ACHN (cell line): ENCODE data around the gene ZCCHC14.
"Not testable (repeated sequence)": the region's sequence is repeated elsewhere in the genome, so short reads cannot be mapped to it uniquely, and the experiment has no call there.

ENCODE experiments used
- DNase-seq: peaks from one replicate; pipeline ENCODE4 v3.0.0-alpha.2; 2015
- in situ Hi-C: cut with HindIII; loops from 2 replicates; pipeline ENCODE4 v1.10.0; 2017; ENCODE audit warnings: low sequenced_read_pairs, low pct_ligation_motif_present, low pct_unique_long_range_greater_than_20kb

ZCCHC14 gene

DNA sequence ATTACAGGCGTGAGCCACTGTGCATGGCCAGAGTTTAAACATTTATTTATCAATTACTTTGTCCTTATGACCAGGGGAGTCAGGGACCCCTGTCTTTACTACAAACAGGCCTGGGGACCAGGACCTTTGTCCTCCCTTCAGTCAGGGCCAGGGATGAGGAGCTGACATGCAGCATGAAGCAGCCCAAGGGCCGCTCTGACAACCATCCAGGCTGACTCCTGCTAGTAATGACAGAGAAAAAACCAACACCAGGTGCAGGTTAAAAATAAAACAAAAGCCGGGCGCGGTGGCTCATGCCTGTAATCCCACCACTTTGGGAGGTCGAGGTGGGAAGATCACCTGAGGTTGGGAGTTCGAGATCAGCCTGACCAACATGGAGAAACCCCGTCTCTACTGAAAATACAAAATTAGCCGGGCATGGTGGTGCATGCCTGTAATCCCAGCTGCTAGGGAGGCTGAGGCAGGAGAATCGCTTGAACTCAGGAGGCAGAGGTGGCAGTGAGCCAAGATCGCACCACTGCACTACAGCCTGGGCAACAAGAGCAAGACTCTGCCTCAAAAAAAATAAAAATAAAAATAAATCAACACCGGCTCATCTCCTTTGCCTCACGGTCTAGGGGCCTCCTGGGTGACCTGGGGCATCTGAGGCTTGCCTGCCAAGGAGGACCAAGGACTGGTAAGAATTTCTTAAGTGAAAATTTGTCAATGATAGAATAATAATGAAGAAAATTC, 129.8 kb downstream of the ZCCHC14 start:
- in situ Hi-C loops, DNase-seq: not testable (repeated sequence)

DNA sequence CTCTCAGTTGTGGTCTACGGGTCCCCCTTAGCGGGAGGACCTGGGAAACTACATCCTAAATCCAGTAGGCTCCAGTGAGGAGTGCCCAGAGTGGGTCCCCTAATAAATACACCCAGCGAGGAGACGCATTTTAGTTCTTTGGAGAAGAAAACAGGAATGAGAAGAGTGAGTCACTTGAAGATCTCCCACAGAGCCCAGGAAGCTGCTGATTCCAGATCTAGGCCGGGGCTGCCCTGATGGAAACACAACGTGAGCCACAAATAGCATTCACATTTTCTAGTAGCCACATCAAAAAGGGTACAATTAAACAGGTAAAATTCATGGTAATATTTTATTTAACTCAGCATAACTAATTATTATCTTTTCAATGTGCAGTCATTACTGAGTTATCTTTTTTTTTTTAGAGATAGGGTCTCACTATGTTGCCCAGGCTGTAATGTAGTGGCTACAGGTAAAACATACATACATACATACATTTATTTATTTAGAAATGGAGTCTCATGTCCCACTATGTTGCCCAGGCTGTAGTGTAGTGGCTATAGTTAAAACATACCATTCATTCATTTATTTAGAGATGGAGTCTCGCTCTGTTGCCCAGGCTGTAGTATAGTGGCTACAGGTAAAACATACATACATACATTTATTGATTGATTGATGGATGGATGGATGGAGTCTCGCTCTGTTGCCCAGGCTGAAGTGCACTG, 130.8 kb downstream of the ZCCHC14 start:
- in situ Hi-C loops, result no loop called here

DNA sequence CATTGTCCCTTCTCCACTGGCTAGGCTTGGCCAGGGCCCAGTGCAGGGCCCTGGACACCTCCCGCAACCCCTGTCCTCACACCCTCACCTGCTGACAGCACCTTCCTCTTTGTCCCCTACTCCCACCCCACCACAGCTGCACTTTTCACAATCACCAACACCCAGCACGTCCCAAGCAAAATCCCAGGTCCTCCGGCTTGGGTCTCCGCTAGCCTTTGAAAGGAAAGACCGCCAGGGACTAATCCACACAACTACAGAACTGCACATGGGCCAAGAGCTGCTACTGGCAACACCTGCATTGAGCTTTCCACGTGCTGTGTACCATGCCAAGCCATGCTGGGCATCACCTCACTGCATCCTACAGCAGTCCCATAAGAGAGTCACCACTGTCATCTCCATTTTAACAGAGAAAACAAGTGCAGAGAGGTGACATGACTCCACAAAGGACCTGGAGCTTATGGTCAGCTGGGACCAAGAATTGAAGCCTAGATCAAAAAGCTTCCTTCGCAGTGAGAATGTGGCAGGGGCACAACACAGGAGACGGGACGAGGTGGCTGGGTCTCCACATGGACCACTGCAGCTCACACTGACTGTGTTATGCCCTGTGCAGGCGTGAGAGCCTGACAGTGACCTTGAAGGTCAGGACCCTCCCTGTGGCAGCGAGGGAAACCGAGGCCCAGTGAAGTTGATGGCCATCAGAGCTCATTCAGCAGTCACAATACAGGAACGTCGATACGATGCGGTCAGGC, 131.8 kb downstream of the ZCCHC14 start:
- in situ Hi-C loops, result no loop called here
- no peak for DNase-seq

More for the DNA sequence above, 130.8 kb downstream of the ZCCHC14 start:
- no peak for DNase-seq

DNA sequence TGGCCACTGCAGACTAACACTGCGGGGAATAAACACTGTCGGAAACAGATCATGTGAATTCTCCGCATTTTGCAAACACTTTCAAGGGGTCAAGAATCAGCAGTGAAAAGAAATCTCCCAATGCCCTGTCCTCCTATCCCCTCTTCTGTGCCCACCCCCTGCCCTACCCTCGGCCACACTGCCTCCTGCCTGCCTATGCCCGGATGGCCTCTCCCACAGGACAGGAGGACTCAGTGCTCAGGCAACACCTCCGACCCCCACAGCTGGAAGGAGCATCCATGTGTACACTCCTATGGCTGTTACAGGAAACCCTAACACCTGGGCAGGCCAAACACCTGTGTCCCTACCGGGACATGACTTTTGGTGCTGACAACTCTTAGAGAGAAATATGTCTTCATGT, 133.7 kb downstream of the ZCCHC14 start:
- in situ Hi-C loops, result no loop called here
- DNase-seq, result no peak

DNA sequence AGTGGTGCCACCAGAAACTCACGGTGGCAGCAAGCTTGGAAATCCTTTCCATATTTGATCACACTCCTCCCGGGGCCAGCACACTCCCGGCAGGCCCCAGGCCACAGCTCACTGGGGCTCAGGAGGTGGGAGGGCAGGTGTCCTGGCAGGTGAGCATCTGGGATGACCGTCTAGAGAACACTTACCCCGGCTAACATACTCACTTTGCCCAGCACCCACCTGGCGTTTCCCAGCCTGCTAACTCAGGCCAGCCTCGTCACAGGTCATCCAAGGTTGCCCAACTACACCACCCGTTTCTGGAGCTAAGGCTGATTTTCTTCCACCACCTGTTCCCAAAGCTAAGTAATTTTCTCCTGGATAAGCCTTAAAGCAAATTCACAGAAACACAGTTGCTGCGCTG, 134.1 kb downstream of the ZCCHC14 start:
- DNase-seq, result no peak
- in situ Hi-C loops, result no loop called here

DNA sequence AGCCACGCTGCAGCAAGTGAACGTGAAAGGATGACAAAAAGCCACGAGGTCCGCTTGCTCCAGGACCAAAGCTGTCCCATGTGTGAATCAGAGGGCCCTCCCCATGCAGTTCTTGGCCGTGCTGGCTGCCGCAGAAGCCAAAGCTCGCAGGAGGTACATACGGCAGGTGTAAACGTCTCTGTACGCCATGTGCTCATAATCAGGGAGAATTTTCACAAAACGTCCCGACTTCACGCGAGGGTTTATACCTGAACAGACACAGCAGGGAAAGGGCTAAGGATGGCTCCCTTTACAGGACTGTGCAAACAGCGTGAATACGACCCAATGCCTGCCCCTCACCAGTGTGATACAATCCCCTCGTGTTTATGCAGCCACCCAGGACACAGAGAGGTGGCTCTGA, 134.6 kb downstream of the ZCCHC14 start:
- in situ Hi-C loops, result no loop called here
- no peak for DNase-seq

DNA sequence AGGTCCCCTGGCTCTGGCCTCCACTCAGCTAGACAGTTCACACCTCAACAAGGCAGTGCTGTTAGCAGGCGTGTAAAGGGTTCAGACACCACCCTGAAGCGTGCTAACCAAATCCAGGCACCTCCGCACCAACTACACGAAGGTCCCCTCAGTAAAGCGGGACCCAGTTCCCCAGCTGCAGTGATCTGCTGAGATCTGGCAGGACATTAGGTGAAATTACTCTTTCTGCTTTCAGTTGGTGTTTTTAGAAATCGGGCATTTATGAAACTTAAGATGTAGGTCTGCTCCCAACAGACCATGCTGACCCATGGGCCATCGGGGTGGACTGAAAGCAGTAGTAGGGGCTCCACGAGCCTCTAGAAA, 136.4 kb downstream of the ZCCHC14 start:
- in situ Hi-C loops, result no loop called here
- no peak for DNase-seq
